GM19238 (cell line): ENCODE results near the gene PPP6R2.

Source experiments
- DNase-seq: peaks from one replicate; pipeline ENCODE4 v3.0.0; 2011; ENCODE audit warnings: low spot score; ENCODE audit not compliant: insufficient read length

PPP6R2 gene

DNA sequence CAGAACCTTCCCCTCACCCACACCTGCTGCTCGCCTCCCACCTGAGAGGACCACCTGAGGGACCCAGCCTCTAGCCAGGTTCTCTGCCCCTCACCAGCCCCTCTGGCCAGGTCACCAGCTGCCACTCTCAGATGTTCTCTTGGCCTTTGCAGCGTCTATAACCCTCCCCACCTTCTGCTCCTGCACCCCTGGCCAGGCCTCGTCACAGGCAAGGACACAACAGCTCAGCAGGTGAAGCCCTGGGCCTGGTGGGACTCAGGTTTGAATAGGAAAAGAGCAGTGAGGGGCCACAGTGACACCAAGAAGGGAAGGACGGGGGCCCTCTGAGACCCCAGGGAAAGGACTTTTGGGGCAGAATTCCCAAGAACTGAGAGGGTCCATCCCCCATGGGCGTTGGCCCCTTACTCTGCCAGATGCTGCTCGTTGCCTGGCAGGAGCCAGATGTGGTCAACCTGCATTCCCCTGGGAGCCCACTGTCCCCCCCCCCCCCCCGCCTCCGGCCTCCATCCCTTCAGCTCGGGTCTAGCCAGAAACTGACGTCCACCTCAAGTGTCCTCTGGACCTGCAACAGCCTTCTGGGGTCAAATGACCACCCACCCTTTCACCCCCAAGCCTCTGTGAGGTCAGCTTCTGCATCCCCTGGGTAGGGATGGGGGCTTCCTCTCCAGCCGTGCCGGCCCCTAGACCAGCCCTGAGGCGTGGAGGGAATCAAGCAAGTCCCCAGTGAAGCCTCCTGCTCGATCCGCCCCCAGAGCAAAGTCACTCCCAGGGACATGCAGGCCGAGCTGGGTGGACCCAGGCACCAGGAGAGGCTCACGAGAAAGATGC is 103.0 kb downstream of the PPP6R2 start:
- DNase-seq: no peak

DNA sequence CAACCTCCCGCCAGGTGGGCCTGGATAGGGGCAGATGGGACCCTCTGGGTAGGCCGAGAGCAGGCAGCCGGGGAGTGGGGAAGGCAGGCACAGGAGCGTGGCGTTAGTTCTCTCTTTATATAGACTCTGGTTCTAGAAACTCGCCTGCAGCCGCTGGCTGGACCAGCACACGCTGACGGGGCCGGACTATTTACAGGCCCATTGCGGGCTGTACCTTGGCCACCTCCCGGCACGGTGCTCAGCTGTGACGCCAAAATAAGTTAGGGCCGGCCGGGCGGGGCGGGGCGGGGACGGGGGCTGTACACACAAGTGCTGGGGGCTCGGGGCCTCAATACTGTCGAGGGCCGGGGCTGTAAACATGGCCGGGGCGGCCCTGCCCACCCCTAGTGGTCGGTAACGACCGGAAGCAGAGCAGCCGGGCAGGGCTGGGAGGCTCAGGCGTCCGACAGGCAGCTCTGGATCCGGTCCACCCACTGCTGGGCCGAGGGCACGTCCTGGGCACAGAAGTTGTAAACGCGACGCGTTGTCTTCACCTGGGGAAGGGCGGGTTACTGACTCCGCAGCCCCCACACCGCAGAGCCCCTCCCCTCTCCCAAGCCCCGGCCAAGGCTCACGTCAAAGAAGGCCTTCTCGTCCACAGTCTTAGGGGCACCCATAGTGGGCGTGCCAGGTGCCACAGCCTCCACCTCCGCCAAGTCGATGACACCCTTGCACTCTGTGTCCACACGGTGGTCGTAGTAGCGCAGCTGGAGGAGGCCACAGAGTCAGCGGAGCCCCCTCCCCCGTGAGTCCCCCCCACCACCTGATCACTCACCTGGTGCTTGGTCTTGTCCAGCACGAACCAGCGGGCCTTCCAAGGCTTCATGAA is 103.8 kb downstream of the PPP6R2 start:
- no peak for DNase-seq

- no peak for DNase-seq
Observed at GRCh38 chr22:50447576-50448551, 104.7 kb downstream of the PPP6R2 start.

- no peak for DNase-seq
Observed at GRCh38 chr22:50452649-50453048, 109.5 kb downstream of the PPP6R2 start.

GRCh38 chr22:50454556-50455075 is 111.5 kb downstream of the PPP6R2 start:
- DNase-seq: no peak

DNA sequence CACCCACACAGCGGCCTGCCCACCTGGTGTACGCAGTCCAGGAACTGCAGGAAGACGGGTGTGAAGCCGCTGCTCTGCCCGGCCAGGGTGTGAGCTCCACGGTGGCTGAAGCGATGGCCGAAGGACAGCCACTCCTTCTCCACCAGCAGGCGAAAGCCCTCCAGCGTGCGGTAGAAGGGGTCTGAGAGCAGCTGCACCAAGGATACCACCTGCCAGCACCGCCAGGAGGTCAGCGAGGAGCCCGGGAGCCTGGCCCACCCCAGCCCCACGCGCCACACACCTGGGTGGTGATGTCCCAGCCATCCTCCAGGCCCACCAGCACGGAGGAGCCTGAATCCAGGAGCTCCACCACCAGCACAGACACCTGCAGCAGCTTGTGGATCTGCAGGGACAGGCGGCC is 112.1 kb downstream of the PPP6R2 start:
- no peak for DNase-seq

- no peak for DNase-seq
Observed at GRCh38 chr22:50456026-50456425, 112.9 kb downstream of the PPP6R2 start.

DNA sequence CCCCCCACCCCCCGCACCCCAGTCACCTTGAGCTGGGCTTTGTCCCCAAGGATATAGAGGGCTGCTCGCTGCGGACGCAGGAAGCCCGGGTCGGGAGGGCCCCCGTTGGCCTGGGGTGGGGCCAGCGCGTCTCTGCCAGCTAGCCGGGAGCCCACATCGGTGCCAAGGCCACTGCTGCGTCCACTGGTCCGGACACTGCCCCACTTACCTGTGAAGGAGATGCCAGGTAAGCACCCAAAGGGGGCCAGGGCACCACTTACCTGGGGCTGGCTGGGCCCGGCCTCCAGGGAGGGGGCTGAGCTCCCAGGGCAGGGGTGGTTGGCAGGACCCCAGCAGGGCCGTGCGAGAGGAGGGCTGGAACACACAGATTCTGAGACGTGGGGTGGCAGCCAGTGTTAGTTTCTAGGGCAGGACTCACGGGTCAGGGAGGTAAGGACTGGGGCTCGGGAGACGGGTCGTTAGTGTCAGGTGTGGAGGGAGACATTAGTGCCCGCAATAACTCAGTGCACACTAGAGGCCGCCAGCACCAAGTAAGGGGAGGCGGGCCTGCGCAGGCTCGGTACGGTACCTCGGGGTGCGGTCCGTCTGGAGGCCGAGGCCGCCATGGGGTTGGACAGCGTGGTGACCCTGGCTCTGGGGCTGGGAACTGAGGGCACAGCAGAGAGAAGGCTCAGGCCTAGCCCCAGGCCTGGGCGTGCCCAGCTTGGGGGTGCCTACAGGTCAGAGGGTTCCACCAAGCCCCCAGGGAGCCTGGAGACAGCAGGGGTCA is 113.5 kb downstream of the PPP6R2 start:
- no peak for DNase-seq

DNA sequence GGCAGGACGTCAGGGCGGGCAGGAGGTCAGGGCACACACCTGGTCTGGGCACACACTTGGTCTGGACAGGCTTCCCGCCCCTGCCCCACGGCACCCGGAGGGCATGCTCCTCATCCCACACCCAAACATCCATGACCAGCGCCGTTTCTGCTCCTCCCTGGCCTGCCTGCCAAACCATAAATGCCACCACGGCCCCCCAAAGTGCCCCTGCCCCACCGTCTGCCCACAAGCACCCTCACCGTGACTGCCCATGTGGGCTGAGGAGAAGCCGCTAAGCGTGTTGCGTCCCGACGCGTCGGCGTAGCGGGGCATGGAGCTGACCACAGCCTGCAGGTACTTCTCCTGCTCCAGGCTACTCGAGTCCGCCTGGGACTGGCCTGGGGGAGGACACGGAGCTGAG is 115.9 kb downstream of the PPP6R2 start:
- no peak for DNase-seq

DNA sequence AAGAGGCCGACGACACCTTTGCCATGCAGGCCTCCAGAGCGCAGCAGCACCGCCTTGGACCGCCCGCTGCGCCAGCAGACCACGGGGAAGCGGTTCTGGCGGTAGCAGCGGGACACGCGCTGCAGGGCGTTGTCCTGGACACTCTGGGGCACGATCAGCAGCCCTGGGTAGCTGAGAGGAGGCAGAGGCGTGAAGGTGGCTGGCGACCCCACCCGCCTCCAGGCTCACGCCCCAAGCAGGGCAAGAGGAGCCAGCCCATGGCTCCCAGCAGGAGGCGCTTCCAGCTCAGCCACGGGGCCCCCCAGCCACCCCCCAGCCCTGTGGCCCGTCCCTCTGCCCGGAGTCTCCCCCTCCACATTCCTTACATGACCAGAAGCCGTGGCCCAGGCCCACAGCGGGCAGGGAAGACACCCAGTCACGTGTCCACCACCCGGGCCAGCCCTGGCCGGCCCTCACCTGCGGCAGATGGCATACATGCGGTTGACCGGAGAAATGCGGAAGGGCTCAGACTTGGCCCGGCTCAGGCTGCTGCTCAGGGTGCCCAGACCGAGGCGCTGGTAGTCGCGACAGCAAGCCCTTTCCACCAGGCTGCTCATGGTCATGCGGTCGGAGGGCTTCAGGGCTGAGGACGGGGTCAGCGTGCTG is 116.5 kb downstream of the PPP6R2 start:
- no peak for DNase-seq

DNA sequence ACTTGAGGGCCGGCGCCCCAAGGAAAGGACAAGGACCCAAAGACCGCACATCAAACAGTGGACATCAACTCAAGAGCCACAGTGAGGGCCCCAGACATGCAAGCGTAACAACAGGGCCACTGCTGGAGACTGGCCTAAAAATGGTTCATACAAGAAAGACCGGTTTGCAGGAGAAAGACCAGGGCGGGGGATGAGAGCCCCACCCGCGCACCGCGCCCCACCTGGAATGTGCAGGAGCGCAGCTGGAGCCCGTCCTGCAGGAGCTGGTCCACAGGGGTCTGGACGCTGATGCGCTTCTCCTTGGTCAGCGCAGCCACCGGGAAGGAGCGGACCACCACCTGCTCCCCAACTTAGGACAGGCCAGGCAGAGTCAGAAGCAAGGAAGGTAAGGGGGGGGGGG is 117.8 kb downstream of the PPP6R2 start:
- DNase-seq: no peak

DNA sequence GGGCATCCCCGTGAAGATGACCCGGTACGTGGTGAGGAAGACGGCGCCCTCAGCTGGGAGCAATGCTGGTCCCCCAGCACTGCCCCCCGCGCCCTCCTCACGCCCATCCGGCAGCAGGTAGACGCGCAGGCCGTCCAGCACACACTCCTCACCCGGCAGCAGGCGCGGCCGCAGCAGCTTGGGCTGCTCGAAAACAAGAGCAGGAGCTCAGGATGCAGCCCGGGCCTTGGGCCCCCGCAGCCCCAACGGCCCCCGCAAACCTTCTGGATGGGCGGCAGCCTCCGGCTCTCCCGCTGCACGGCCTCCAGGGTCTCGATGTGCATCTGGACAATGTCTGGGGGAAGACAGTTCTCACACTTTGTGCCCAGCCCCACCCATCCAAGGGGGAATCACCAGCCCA is 118.4 kb downstream of the PPP6R2 start:
- DNase-seq: no peak

GRCh38 chr22:50461979-50462540 is 118.9 kb downstream of the PPP6R2 start:
- no peak for DNase-seq

- DNase-seq: no peak
Observed at GRCh38 chr22:50463188-50463900, 120.2 kb downstream of the PPP6R2 start.

DNA sequence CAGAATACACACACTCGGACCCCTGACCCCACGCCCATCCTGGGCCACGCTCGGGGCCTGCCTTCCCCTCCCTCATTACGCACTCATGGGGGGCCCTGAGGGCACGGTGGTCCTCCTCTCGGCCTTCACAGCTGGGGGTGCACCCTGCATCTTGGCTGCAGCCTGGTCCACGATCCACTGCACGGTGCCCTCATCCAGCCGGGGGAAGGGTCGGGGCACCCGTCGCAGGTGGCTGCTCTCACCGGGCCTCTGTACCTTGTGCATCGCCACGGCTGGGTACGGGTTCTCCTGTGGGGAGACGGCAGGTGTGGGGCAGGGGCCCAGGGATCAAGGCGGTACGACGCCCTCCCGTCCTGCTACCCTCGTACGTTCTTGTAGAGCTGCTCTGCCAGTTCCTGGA is 121.3 kb downstream of the PPP6R2 start:
- no peak for DNase-seq

- DNase-seq: no peak
Observed at GRCh38 chr22:50465066-50465930, 122.2 kb downstream of the PPP6R2 start.

DNA sequence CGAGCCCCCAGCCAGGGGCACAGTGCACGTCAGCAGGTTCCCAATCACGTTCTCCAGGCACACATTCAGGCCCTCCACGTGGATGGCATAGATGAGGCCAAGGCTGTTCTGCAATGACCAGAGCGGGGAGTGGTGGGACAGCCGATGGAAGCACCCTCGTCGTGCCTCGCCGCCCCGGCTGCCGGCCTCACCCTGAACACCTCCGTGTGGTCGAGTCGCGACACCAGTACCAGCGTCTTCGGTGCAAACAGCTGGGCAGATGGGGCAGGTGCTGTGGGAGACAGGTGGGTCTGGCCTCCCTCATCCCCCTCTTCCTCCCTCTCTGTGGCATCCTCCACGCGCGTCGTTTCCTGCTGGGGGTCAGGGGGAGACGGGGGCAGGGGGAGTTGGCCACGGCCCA is 124.2 kb downstream of the PPP6R2 start:
- DNase-seq: no peak
